GM19328 (cell line): ENCODE data around the gene TM4SF4.
"Not testable (repeated sequence)": the region's sequence is repeated elsewhere in the genome, so short reads cannot be mapped to it uniquely, and the experiment has no call there.

Source experiments
- ATAC-seq: cut with Tn5 transposase; IDR thresholded peaks from one replicate; pipeline ENCODE4 v1.9.1; 2021; ENCODE audit warnings: mild to moderate bottlenecking, moderate library complexity; ENCODE audit not compliant: unreplicated experiment

The TM4SF4 gene, protein sequence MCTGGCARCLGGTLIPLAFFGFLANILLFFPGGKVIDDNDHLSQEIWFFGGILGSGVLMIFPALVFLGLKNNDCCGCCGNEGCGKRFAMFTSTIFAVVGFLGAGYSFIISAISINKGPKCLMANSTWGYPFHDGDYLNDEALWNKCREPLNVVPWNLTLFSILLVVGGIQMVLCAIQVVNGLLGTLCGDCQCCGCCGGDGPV

DNA sequence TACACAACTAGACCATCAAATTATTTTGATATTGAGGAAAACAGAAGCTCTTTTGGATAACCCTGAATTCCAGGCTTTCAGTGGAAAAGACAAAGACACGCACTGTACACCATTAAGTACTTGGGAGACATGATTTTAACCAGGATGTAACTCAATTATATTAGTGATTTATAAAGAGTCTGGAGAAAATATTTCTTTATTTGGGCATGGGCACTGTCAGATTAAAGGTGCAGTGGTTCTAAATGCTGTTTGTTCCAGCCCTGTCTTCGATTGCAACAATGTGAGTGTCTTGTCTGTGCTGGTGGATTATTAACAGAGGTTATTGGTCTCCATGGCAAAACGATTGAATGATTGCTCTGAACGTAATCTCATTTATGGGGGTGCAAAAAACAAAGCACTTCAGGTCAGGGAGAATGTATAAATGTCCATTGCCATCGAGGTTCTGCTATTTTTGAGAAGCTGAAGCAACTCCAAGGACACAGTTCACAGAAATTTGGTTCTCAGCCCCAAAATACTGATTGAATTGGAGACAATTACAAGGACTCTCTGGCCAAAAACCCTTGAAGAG, at the start of gene TM4SF4:
TM4SF4 (plus strand) TSS at position 448 of the 568 bp plus-strand sequence. CDS start 181 bp downstream, outside the sequence.
- ATAC-seq = no peak

GRCh38 chr3:149424918-149425317, 49.6 kb upstream of the TM4SF4 start:
- ATAC-seq = no peak

DNA sequence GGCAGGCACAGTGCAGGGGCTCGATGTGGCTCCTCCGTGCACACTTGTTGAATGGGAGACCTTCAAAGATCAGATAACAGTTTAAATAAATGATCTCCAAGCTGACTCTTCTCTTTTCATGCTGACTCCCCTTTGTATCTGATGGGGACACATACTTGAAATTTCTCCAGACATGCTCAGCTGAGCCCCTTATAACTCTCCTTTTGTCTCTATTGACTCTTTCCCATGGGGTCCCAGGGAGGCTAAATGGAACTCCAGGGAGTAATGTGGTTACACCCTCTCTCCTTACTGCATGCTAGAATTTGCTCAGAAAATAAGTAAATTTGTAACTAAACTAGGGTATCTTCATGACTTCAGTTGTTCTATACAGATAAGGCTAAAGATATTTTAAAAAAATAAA, 48.2 kb upstream of the TM4SF4 start:
- ATAC-seq = no peak

DNA sequence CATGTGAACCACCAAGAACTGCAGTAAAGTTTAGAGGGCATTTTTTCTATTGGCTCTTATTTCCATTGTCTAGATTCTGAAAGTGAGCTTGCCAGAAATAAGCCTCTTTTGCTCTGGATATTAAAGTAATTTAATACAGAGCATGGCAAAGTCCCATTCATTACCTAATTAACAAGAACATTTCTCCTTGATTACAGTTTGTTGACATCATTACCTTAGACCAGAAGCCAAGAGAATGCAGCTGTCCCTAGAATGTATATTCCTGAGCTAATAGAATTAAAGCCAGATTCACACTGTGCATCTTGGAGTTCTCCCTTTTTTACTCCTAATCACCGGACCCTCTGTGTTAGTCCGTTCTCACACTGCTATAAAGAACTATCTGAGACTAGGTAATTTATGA, 46.4 kb upstream of the TM4SF4 start:
- ATAC-seq = no peak

DNA sequence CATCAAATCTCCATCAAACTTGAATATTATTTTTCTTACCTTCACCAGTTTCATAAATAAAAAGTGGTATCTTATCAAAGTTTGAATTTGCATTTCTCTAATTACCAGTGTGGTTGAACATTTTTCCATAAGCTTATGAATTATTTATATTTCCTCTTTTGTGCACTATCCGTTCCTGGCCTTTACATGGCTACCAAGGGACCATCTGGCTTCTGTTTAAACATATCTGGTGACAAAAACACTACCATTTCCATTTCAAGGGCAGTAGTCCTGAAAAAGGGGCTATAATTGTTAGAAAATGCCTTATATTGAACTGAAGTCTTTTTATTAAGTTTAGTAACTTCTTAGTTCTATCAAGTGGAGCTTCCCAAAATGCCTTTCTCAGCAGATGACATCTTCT, 44.3 kb upstream of the TM4SF4 start:
- ATAC-seq = no peak

GRCh38 chr3:149432149-149432548, 42.3 kb upstream of the TM4SF4 start:
- ATAC-seq = no peak

GRCh38 chr3:149435996-149436885, 38.3 kb upstream of the TM4SF4 start:
- no peak for ATAC-seq

- ATAC-seq = no peak
Observed at GRCh38 chr3:149437286-149437685, 37.2 kb upstream of the TM4SF4 start.

- no peak for ATAC-seq
Observed at GRCh38 chr3:149437710-149438109, 36.8 kb upstream of the TM4SF4 start.

DNA sequence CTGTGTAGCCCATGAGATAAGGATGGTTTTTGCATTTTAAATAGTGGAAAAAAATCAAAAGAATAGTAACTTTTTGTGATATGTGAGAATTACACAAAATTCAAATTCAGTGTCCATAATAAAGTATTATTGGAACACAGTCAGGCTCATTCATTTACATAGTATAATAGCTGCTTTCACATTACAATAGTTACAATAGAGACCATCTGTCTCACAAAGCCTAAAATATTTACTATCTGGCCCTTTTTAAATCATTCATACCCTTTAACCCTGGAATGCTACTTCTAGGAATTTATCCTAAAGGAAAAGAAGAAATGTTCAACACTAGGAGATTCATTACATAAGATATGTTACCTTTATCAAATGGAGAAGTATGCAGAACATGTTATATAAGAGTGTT, 35.5 kb upstream of the TM4SF4 start:
- no peak for ATAC-seq

DNA sequence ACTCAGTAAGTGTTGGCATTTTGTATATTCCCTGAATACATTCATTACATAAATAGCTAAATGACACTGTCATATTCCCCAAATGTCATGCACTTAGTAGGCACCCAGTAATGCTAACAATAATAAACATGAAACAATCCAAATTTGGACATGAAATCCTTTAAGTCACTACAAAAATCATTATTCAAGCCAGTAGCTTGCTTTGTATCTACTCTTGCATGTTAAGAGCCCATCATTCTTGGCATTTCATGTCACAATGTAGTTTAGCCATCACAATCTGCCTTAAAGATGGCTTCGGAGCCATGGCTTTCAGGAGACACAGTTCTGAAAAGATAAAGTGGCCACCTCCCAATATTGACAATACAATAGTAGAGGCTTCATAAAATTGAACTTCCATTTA, 32.9 kb upstream of the TM4SF4 start:
- no peak for ATAC-seq

DNA sequence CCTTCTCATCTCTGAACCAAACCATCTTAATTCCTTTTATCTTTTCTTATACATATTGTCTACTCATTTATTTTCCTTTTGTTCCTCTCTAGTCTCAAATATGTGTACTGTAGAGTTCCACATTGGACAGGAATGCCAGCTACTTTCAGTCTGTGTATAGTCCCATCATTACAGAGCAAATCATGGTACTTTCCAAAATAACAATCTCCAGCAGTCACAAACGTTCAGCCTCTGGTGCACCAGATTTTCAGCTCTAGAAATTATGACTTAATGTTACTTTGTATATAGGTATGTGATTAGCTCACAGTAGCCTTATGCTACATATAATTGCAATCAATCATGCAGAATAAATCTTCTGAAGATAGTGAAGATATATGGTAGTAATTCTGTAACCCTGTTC, 32.5 kb upstream of the TM4SF4 start:
- ATAC-seq = no peak

- ATAC-seq = no peak
Observed at GRCh38 chr3:149442851-149443544, 31.5 kb upstream of the TM4SF4 start.

DNA sequence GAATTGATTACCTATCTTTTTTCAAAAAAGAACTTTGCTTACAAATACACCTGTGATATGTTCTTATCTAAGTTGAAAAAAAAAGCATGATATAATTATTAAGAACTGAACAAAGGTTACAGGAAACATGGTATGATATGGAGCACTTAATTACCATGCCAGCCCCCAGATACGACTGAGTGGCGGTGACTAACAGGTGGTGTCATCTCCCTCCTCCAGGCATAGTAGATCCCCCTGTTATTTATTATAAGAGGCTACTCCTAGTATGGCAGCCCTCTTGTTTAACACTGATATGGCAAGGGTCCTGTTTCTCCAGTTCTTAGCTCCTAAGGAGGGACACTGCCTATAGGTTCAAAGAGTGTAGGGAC, 31.0 kb upstream of the TM4SF4 start:
- no peak for ATAC-seq

- not testable (repeated sequence) for ATAC-seq
Observed at GRCh38 chr3:149444867-149445266, 29.6 kb upstream of the TM4SF4 start.

DNA sequence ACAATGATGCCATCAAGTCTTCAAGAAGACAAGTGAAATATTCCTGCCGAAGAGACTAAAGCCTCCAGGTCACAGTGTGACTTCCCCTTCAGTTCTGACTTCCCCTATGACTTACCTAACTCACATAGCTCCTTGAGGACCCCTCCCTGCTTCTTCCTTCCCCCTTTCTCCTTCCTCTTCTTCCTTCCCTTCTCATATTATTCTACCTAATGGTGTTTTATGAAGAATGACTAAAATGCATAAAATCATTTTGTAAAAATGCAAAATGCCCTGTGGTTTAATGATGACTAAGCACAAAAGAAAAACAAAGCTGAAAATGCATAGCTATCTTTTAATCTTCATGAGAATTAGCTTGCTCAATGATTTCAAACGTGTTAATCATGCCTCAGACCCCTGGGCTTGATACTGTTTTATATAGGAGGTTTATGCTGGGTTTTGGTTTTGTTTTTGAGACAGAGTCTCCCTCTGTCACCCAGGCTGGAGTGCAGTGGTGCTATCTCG, 26.1 kb upstream of the TM4SF4 start:
- no peak for ATAC-seq

- no peak for ATAC-seq
Observed at GRCh38 chr3:149449182-149449581, 25.3 kb upstream of the TM4SF4 start.

DNA sequence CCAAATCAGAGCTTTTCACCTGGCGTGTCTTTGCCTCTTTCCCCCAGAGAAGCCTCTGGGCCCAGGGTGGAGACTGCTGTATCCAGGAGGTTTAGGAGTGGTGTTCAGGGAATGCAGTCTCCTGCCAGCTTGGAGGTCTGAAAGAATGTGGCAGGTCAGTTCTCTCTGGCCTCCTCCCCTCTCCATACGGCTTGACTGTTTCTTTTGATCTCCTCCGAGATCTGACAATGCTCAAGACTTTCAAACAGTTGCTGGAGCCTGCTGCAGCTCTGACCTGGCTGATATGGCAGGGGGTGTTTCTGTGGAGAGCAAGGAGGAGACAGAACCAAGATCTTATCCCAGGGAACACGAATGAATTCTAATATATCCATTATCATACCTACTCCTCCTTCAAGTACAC, 24.7 kb upstream of the TM4SF4 start:
- no peak for ATAC-seq

DNA sequence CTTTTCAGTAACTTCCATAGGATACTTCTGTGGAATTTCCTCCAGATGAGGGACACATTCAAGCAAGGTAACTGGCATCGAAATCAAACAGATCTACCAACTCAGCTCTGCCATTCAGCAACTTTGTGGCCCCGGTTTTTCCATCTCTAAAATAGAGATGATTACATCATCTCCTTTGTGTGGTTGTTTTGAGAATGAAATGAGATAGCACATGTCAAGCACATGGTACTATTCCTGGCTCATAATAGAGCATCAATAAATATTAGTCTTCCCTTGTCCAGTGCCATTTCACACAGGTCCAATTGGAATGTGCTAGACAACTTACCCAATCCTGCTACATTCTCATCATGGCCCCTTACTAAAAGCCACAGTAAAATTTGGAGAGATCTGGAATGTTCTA, 24.2 kb upstream of the TM4SF4 start:
- no peak for ATAC-seq

GRCh38 chr3:149452036-149452435, 22.5 kb upstream of the TM4SF4 start:
- no peak for ATAC-seq

- ATAC-seq = no peak
Observed at GRCh38 chr3:149453140-149453805, 21.2 kb upstream of the TM4SF4 start.
